HG02840 (cell line): Measurements from ENCODE around the gene STON2.
"Not testable (repeated sequence)": the region's sequence is repeated elsewhere in the genome, so short reads cannot be mapped to it uniquely, and the experiment has no call there.

Experiments used
- ATAC-seq: cut with Tn5 transposase; IDR thresholded peaks from one replicate; pipeline ENCODE4 v1.9.1; 2021; ENCODE audit warnings: mild to moderate bottlenecking, moderate library complexity, moderate number of reproducible peaks; ENCODE audit not compliant: unreplicated experiment, low FRiP score

STON2 gene

GRCh38 chr14:81400202-81400678 is at the start of gene STON2:
STON2 (minus strand) TSS chr14:81400324; CDS start chr14:81398382, 1,942 bp downstream.
- ATAC-seq: no peak

DNA sequence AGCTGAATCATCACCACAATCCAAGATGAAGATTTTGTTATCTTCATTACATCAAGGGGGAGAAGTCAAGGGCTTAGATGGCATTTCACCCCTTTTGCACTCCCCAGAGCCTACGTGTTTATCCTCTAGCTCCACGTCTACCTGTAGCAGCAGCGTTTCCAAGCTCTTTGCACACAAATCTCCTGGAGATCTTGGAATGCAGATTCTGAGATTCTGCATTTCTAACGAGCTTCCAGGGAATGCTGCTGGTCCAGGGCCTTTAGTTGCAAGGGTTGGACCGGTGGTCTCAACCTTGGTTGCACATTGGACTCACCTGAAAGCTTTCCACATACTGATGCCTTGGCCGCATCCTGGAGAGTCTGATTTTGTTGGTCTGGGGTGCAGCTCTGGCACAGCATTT is 49.5 kb upstream of the STON2 start:
- ATAC-seq: no peak

DNA sequence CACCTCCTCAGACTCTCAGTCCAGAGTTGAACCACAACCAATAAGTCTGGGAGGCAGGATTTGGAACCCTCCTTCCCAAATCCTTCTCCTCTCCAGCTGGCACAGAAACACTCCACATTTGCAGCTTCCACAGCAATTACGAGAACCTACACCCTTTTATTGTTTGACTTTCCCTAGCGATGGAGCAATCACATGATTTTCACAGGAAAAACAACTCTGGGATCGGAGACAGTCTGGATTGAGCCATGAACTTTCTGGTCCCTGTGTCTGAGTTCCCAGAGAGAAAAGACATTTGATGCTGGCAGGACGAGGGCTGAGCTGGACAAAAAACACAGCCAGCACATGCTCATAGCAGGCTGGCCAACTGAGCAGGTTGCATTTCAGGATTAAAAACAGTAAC is 49.0 kb upstream of the STON2 start:
- no peak for ATAC-seq

DNA sequence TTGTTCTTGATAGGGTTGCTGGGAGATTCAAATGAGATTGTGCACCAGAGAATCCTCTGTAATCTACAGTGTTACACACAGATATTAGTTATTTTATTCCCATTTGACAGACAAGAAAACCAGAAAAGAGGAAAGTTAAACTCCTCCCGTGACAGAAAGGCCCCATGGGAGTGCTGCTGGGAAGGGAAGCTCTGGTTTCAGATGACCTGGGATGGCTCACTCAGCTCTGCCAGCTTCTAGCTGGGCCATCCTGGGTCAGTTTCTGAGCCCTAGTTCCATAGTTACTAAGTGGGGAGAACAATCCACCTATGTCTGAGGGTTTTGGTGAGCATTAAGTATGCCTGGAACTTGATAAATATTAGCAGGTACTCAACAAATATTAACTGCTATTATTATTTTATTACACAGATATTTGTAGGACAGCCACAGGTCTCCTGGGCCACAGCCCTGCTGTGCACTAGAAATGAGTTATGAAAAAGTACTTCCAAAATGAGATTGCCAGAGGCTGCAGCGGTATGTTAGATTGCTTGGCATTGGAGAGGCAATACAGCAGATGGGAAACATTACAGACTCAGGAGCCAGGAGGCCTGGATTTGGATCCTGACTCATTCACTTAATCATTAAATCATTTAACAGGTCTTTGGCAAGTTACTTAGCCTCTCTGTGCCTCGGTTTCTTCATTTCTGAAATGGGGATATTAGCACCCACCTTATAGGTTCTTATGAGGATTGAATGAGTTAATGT is 47.1 kb upstream of the STON2 start:
- no peak for ATAC-seq

GRCh38 chr14:81446279-81447007 is 46.3 kb upstream of the STON2 start:
- no peak for ATAC-seq

GRCh38 chr14:81441626-81442134 is 41.6 kb upstream of the STON2 start:
- ATAC-seq: no peak

GRCh38 chr14:81440041-81440440 is 39.9 kb upstream of the STON2 start:
- ATAC-seq: no peak

DNA sequence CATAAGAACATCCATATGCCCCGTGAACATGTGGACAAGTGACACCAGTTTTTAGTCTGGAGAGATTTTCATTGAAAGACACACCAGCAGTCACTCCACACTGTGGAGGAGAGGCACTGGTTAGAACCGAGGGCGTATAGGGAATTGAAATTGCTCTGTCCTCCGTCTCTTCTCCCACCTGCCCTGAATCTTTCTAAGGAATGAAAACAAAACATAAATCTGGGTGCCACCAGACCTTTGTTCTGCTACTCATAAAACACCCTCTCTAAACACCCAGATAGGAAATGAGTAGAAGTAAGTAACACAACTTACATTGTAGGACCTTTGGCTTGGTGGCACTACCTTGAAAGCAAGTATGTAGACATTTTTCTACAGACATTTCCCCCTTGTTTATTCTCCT is 37.1 kb upstream of the STON2 start:
- ATAC-seq: no peak

DNA sequence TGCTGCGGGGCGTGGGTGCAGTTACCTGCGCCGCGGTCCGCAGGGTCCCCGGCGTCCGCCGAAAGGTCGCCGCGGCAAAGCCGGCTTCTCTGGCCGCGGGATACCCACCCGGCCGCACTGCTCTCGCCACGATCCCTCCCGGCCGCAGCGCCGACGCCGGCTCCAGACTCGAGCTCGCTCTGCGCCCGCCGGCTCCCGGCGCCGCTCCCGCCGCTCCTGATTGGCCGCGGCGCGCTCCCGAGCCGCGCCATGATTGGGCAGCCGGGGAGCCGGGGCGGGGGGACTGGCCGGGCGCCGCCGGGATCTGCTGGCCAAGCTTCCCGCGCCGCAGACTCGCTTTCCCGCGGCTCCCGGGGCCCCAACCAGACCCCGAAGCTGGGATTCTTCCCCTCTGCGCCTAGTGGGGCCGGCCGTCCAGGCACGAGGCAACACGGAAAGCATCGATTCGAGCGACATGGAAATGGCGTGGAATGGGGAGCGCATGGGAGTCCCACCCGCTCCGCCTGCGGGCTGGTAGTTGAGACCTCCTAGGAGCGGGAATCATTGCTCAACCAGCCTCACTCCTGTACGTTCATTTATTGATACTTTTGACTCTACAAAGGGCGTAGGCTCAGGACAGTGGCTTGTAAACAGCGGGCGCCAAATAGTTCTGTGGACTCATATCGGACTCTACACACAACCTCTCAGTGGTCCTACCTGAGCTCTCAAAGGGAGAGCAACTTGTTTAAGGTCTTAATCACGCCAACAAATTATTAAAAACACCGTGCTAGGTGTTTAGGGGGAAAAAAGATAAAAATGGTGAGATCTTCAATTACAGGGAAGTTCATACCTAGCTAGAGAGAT is 36.4 kb upstream of the STON2 start:
- ATAC-seq: peak; percentile 66

DNA sequence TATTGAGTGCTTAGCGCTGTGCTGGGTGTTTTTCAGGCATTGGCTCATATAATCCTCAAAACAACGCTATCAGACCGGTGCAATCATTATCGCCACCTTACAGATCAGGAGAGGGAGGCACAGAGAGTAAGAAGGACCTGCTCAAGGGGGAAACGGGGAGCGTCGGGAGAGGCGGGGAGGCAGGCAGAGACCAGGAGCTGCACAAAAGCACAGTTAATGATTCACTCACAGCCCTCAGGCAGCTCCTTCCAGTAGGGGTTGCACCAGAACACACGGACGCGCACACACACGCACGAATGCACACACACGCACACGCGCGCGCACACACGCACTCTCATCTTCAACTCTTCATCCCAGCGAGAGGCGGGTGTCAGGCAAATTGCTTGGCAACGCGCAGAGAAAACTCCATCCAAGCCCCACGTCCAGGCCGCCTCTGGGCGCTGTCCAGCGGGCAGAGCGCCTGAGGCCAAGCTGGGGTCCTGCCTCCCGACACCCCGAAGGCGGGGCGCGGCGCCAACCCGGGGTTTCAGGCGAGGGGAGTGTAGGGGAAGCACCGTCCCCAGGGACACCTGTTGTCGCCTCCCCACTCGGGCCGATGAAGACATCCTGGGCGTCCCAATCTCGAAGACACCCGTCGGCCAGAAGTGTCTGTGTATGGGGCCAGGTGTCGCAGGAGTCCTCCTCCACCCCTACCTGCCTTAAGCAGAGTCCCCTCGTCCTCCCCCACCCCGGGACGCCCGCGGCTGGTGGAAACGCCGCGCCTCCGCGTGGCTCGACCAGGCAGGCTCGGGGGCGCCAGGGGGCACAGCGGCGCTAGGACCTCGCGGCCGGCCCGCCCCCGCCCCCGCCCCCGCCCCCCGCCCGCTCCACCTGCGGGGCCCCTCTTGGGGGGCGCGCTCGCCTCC is 35.5 kb upstream of the STON2 start:
- ATAC-seq: peak; percentile 46

DNA sequence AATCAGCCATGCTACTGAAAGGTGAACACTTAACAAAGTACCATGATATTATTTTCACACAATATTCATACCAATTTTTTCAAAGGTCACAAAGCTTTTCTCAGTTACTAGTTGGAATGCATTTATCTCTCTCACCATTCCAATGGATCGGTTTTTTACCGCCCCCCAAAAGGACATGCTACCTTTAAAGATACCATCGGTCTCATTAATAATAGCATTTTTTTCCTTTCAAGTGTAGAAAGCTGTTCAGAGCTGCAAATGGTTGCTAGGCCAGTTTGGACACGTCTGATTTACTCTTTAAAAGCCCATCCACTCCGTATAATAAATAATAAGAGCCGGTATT is 34.9 kb upstream of the STON2 start:
- ATAC-seq: no peak

- ATAC-seq: no peak
These were observed 34.1 kb upstream of the STON2 start for GRCh38 chr14:81434230-81434629.

- ATAC-seq: no peak
These were observed 33.3 kb upstream of the STON2 start for GRCh38 chr14:81433378-81433777.

GRCh38 chr14:81432219-81432661 is 32.1 kb upstream of the STON2 start:
- no peak for ATAC-seq

DNA sequence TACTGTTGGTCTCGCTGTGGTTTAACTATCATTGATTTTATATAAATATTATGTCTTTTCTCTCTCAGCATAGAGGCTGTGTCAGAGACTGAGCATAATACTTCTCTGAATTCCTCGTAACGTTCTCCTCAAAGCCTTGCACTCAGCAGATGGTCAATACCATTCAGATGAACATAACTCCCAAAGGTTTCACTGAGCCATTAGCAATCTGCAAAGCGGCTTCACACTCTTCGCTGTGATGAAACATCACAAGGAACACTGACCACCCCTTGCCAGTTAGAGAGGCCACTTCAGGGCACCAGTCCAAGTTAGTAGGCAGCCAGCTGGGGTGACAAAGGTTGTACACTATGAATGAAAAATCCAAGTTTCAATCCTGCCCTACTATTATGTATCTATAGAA is 30.1 kb upstream of the STON2 start:
- ATAC-seq: no peak

DNA sequence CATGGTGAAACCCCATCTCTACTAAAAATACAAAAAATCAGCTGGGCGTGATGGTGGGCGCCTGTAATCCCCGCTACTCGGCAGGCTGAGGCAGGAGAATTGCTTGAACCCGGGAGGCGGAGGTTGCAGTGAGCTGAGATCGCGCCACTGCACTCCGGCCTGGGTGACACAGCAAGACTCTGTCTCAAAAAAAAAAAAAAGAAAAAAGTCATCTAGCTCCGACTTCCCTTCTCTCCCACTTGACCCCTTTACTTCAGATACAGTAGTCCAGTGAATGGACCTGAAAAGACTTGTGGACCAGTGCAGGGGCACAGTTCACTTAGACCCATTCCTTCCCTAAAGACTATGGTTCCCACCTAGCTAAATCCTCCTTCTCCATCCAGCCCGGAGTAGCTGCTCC is 29.6 kb upstream of the STON2 start:
- not testable (repeated sequence) for ATAC-seq

DNA sequence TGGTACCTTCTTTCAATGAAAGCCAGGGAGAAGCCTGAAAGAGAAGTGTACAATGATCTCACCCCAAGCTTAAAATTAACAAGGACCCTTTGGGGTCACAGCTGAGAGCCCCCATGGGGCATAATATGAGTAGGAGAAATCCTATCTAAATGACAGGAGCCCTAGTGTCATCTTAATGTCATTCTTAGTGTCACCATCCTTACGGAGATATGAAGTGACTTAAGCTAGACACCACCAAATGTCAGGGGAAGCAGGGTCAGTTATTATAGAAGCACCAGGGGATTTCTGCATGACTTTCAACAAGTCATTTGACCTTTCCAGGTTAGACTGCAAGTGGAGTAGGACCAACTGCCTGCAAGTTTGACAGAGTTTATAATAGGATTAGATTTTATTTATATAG is 28.9 kb upstream of the STON2 start:
- no peak for ATAC-seq

DNA sequence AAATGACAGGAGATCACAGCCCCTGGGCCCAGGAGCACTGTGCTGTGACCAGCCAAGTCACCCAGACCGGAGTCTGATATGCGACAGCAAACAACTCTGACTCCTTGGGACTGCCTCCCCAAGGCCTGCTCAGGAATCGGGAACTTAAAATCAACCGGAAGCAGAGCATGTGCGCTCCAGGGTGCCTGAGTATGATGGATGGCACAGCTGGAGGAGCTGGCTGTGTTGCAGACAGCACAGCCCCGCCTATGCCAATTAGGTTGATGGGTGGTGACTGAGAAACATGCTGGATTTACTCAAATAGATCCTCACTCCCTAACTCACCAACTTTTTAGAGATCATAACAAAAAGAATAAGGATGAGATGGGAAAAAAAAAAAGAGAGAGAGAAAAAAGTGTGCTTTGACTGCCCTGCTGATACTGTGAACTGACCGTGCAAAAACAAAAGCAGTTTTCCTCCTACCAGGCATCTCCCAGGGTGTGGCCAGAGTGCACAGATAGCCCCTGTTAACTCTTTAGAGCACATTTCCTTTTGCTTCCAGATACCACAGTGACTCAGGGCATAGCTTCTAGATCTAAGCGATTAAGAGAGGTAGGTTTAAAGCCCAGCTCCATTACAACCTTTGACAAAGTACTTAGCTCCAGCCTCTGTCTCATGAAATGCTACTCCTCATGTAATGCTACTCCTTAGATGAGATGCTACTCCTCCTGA is 27.4 kb upstream of the STON2 start:
- ATAC-seq: no peak

- ATAC-seq: no peak
These were observed 23.4 kb upstream of the STON2 start for GRCh38 chr14:81423504-81423903.
